DND-41 (cell line): ENCODE data around the gene FLNA.
A peak's percentile ranks its signal among the peaks of the same experiment; 100 is the strongest.

ENCODE experiments used
- ATAC-seq: fragments of 200-7000 bp; cut with Tn5 transposase; 3 replicates; pipeline ENCODE4 v1.9.1; 2021; ENCODE audit warnings: low read depth; ENCODE audit not compliant: insufficient read depth
- DNase-seq: peaks from one replicate; pipeline ENCODE4 v3.0.0-alpha.2; 2020
- H2AFZ ChIP-seq: 2 replicates; pipeline ENCODE4 v1.6.0; 2012; ENCODE audit warnings: low read depth, low read length
- H3K27ac ChIP-seq: 2 replicates; pipeline ENCODE4 v1.5.1; 2012; ENCODE audit warnings: low read length, inconsistent platforms
- H3K27me3 ChIP-seq: fragments of 200-600 bp; sonication (generic); 2 replicates; pipeline ENCODE4 v1.6.0; 2012; ENCODE audit warnings: low read length, mild to moderate bottlenecking, inconsistent platforms; ENCODE audit not compliant: insufficient read depth, poor library complexity
- H3K36me3 ChIP-seq: 2 replicates; pipeline ENCODE4 v1.5.1; 2012; ENCODE audit warnings: low read length, inconsistent platforms; ENCODE audit not compliant: insufficient read depth
- H3K4me1 ChIP-seq: 2 replicates; pipeline ENCODE4 v1.5.1; 2012; ENCODE audit warnings: mild to moderate bottlenecking, low read length; ENCODE audit not compliant: insufficient read depth
- H3K4me2 ChIP-seq: 2 replicates; pipeline ENCODE4 v1.6.0; 2012; ENCODE audit warnings: mild to moderate bottlenecking, moderate library complexity, low read length, inconsistent platforms; ENCODE audit not compliant: insufficient read depth
- H3K4me3 ChIP-seq, 2 experiments: fragments of 200-600 bp in 1 of 2; shearing (Covaris generic) in 1 of 2; 2 replicates each; pipeline ENCODE4 v1.5.1; 2012 to 2016; ENCODE audit warnings: inconsistent platforms in 2 of 2, low read length in 2 of 2, mild to moderate bottlenecking in 2 of 2, low read depth in 1 of 2, moderate library complexity in 1 of 2
- H3K79me2 ChIP-seq: 2 replicates; pipeline ENCODE4 v1.6.0; 2012; ENCODE audit warnings: low read length, inconsistent platforms; ENCODE audit not compliant: insufficient read depth
- H3K9ac ChIP-seq: 2 replicates; pipeline ENCODE4 v1.6.0; 2012; ENCODE audit warnings: low read depth, mild to moderate bottlenecking, inconsistent platforms, low read length, moderate library complexity
- H3K9me3 ChIP-seq: 2 replicates; pipeline ENCODE4 v1.5.1; 2012; ENCODE audit warnings: low read length, moderate library complexity, mild to moderate bottlenecking, inconsistent platforms; ENCODE audit not compliant: insufficient read depth, severe bottlenecking
- H4K20me1 ChIP-seq: 2 replicates; pipeline ENCODE4 v1.6.0; 2012; ENCODE audit warnings: low read length; ENCODE audit not compliant: insufficient read depth
- EZH2 ChIP-seq: IDR thresholded peaks from 3 replicates; pipeline ENCODE4 v1.6.1; 2012; ENCODE audit warnings: borderline replicate concordance, low read depth, mild to moderate bottlenecking, moderate library complexity, low read length, inconsistent platforms; ENCODE audit not compliant: severe bottlenecking
- TF ChIP-seq, protein P1 (sequence below): IDR thresholded peaks from 2 replicates; pipeline ENCODE4 v1.5.1; 2012; ENCODE audit warnings: borderline replicate concordance, low read length, moderate library complexity, mild to moderate bottlenecking; ENCODE audit not compliant: poor library complexity, severe bottlenecking; ENCODE audit errors: extremely low read depth

FLNA gene

DNA sequence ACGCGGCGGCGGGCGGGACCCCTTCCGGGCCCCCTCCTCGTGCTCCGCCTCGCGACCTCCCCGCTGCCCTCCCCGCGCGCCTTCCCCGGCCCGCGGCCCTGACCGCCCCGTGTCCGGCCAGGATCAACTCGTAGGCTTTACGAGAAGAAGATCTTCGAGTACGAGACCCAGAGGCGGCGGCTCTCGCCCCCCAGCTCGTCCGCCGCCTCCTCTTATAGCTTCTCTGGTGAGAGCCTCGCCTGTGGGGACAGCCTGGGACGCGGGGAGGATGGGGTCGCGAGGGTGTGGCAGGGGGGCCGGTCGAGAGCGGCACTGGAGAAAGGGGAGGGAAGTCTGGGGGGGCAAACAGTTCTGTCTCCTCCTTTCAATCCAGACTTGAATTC is 5.1 kb upstream of the FLNA start:
- no peaks in the 10 kb centered on the region for H3K27me3 ChIP-seq
- ATAC-seq (no peak), DNase-seq (peak; percentile 26)
- H3K4me2 ChIP-seq, result peak overlapping the region; percentile 93
- H2AFZ ChIP-seq, result peak overlapping the region; percentile 71
- H4K20me1 ChIP-seq, result peaks cover 13% of the 10 kb centered on the region
- peaks cover 25% of the 10 kb centered on the region for H3K4me1 ChIP-seq
- H3K4me3 ChIP-seq, result peak overlapping the region; percentile 80 to 91
- H3K9ac ChIP-seq, result peak overlapping the region; percentile 97
- peaks cover 18% of the 10 kb centered on the region; the same call in 1 of the 2 replicates for H3K36me3 ChIP-seq
- H3K79me2 ChIP-seq, result peaks cover 22% of the 10 kb centered on the region
- H3K9me3 ChIP-seq, result no peaks in the 10 kb centered on the region
- H3K27ac ChIP-seq, result peak overlapping the region; percentile 92
- TF ChIP-seq EZH2, result no peak
- TF ChIP-seq, protein P1, sequence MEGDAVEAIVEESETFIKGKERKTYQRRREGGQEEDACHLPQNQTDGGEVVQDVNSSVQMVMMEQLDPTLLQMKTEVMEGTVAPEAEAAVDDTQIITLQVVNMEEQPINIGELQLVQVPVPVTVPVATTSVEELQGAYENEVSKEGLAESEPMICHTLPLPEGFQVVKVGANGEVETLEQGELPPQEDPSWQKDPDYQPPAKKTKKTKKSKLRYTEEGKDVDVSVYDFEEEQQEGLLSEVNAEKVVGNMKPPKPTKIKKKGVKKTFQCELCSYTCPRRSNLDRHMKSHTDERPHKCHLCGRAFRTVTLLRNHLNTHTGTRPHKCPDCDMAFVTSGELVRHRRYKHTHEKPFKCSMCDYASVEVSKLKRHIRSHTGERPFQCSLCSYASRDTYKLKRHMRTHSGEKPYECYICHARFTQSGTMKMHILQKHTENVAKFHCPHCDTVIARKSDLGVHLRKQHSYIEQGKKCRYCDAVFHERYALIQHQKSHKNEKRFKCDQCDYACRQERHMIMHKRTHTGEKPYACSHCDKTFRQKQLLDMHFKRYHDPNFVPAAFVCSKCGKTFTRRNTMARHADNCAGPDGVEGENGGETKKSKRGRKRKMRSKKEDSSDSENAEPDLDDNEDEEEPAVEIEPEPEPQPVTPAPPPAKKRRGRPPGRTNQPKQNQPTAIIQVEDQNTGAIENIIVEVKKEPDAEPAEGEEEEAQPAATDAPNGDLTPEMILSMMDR, result no peak

DNA sequence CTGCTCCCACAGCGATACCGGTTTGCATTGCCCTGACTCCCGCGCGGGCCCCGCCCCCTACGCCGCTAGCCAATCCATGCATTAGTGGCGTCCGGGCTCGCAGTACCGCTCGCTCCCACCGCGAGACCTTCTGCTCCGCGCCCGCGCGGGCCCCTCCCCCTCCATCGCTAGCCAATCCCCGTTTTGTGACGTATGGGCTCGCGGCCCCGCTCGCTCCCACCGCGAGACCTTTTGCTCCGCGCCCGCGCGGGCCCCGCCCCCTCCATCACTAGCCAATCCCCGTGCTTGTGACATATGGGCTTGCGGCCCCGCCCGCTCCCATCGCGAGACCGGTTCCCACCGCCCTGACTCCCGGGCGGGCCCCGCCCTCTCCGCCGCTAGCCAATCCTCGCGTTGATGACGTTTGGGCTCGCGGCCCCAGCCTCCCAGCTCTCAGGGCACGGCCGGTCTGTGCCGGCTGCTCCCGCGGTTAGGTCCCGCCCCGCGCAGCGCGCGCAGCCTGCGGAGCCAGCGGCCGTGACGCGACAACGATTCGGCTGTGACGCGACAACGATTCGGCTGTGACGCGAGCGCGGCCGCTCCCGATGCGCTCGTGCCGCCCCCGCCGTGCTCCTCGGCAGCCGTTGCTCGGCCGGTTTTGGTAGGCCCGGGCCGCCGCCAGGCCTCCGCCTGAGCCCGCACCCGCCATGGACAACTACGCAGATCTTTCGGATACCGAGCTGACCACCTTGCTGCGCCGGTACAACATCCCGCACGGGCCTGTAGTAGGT is 4.5 kb upstream of the FLNA start, which contains the start of gene EMD:
Gene EMD (plus strand): TSS at position 497 of the 770 bp plus-strand sequence. CDS start 190 bp downstream, at position 687.
- ATAC-seq (peak; percentile 86), DNase-seq (peak; percentile 97)
- Histone ChIP-seq H3K79me2 (peaks cover 22% of the 10 kb centered on the region), H3K4me2 (peak within 1 kb of the TSS; percentile 93), H3K36me3 (peaks cover 18% of the 10 kb centered on the region; the same call in 1 of the 2 replicates), H3K9ac (peak within 1 kb of the TSS; percentile 97), H3K27me3 (no peaks in the 10 kb centered on the region), H3K4me3 (peak within 1 kb of the TSS; percentile 80 to 91), H3K27ac (peak within 1 kb of the TSS; percentile 92), H3K4me1 (peaks cover 25% of the 10 kb centered on the region), H3K9me3 (no peaks in the 10 kb centered on the region), H4K20me1 (peaks cover 13% of the 10 kb centered on the region), H2AFZ (peak within 1 kb of the TSS; percentile 71)
- TF ChIP-seq EZH2, result no peak
- TF ChIP-seq, protein P1, result no peak

DNA sequence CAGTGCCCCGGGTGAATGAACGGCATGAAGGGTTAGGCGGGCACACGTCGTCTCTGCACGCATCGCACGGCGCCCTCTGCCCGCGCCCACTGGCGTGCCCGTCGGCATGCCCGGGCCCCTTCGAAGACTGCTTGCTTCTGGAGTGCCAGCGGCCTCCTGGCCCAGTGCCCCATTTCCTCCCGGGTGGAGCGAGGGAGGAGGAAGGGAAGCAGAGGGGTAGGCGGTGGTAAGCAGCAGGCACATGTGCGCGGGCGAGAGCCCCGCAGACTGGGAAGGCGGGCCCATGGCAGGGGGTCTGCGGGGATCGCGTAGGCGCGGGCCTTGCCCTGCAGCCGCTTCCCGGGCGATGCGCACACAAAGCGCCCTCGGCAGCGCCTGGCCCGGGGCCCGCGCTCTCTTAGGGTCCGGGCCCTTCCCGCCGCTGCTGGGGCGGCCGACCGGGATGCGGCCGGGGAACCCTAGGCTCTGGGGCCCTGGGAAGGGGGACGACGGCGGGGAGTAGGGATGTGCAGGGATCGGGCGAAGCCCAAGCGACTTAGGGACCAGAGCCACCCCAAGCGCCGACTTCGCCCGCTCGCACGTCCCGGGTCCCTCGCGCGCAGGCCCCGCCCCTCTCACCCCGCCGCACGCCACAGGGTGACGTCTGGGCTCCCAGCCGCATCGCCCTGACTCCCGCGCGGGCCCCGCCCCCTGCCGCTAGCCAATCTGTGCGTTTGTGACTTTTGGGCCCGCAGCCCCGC is 3.8 kb upstream of the FLNA start:
- Histone ChIP-seq H3K4me2 (peak overlapping the region; percentile 86), H3K4me1 (peaks cover 31% of the 10 kb centered on the region), H4K20me1 (peaks cover 13% of the 10 kb centered on the region), H3K27ac (peak overlapping the region; percentile 92), H3K9ac (peak overlapping the region; percentile 94), H3K9me3 (no peaks in the 10 kb centered on the region), H2AFZ (peak overlapping the region; percentile 53), H3K79me2 (peaks cover 22% of the 10 kb centered on the region), H3K27me3 (no peaks in the 10 kb centered on the region), H3K4me3 (peak overlapping the region; percentile 34 to 58), H3K36me3 (peaks cover 18% of the 10 kb centered on the region; the same call in 1 of the 2 replicates)
- ATAC-seq (peak; percentile 23), DNase-seq (peak; percentile 98)
- TF ChIP-seq EZH2, result no peak
- TF ChIP-seq, protein P1, result peak; percentile 24
